HFF-Myc (cell line): ENCODE measurements around the gene CST3.

ENCODE experiments used
- DNase-seq: peaks from one replicate; pipeline ENCODE4 v3.0.0-alpha.2; 2011; ENCODE audit warnings: low read depth; ENCODE audit errors: extremely low read depth
- H3K4me3 ChIP-seq: replicated peaks from 2 replicates; pipeline ENCODE4 v1.5.1; 2011; ENCODE audit warnings: low read depth, mild to moderate bottlenecking, control low read depth, low read length
- CTCF ChIP-seq: IDR thresholded peaks from 2 replicates; pipeline ENCODE4 v1.5.1; 2012; ENCODE audit warnings: mild to moderate bottlenecking, low read depth, low read length, control low read depth; ENCODE audit errors: missing control alignments

CST3 gene

GRCh38 chr20:23651117-23651516, 13.4 kb upstream of the CST3 start:
- no peak for DNase-seq
- no peak for TF ChIP-seq CTCF

GRCh38 chr20:23649830-23650417, 12.2 kb upstream of the CST3 start:
- no peak for DNase-seq
- TF ChIP-seq CTCF = no peak
- no peak overlapping the region for H3K4me3 ChIP-seq

More at GRCh38 chr20:23651117-23651516, 13.4 kb upstream of the CST3 start:
- no peak overlapping the region for H3K4me3 ChIP-seq

- no peak for DNase-seq
- TF ChIP-seq CTCF = no peak
- no peak overlapping the region for H3K4me3 ChIP-seq
These were observed 11.5 kb upstream of the CST3 start for GRCh38 chr20:23649242-23649641.

- TF ChIP-seq CTCF = no peak
- H3K4me3 ChIP-seq = no peak overlapping the region
- DNase-seq = no peak
These were observed 9.6 kb upstream of the CST3 start for GRCh38 chr20:23647346-23647745.

- no peak overlapping the region for H3K4me3 ChIP-seq
- no peak for DNase-seq
- no peak for TF ChIP-seq CTCF
These were observed 8.5 kb upstream of the CST3 start for GRCh38 chr20:23646106-23646873.

- no peak for TF ChIP-seq CTCF
- DNase-seq = no peak
- H3K4me3 ChIP-seq = no peak overlapping the region
These were observed 7.8 kb upstream of the CST3 start for GRCh38 chr20:23645575-23645974.
